COR-L47 (cell line): ENCODE data around the gene VPS51.

Experiments
- DNase-seq: peaks from one replicate; lab custom pipeline; 2025; lab: John Stamatoyannopoulos, UW

Gene VPS51

GRCh38 chr11:65095974-65096806, at the start of gene VPS51:
TSS of gene VPS51 (plus strand) at chr11:65096214. CDS start at chr11:65096251, 37 bp downstream.
- peak; percentile 84 for DNase-seq

DNA sequence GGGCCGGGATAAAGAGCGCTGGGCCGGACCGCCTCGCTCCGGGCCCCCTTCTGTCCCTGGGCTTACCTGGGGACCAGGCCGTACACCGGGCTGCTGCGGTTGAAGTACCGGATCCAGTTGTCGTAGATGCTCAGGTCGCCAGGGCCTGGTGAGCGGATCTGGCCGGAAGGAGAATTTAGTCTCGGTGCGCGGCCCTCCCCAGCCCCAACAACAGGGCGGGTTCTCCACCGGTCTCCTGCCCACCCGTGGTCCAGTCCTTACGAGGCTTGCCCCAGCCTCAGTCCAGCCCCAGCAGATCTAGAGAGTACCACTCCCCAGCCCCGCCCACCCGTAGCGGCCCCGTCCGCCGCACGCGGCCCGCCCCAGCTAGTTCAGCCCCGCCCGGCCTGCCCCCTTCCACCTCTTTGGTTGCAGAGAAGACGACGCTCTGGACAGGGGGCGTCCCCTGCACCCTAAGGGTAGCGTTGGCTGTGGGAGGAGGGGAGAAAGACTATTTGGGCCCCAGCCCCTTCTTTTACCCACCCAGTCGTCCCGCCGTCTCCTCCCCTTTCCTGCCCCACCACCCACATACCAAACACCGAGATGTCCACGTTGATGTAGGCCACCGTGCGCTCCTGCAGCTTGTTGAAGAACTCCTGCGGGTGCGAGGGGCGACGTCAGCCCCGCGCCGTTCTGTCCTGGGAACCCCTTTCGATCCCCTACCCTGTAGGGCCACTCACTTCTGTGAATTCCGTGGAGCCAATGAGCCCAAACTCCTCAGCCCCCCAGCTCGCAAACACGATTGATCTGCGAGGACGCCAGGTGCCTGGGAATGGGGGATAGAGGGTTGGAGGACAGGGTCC, 48.2 kb upstream of the VPS51 start:
- DNase-seq, result no peak

DNA sequence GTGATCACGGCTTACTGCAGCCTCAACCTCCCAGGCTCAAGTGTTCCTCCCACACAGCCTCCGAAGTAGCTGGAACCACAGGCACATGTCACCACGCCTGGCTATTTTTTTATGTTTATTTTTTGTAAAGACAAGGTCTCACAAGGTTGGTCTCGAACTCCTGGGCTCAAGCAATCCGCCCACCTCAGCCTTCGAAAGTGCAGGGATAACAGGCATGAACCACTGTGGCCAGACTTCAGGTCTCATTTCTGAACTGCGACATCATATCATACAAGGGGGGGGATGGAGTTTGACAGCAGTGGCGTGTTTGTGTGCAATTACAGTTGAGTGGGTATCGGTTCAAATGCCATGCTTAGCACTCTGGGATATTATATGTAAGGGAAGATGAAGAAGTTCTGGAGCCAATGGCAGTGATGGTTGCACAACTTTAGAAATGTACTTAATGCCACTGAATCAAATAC, 44.6 kb upstream of the VPS51 start:
- no peak for DNase-seq

DNA sequence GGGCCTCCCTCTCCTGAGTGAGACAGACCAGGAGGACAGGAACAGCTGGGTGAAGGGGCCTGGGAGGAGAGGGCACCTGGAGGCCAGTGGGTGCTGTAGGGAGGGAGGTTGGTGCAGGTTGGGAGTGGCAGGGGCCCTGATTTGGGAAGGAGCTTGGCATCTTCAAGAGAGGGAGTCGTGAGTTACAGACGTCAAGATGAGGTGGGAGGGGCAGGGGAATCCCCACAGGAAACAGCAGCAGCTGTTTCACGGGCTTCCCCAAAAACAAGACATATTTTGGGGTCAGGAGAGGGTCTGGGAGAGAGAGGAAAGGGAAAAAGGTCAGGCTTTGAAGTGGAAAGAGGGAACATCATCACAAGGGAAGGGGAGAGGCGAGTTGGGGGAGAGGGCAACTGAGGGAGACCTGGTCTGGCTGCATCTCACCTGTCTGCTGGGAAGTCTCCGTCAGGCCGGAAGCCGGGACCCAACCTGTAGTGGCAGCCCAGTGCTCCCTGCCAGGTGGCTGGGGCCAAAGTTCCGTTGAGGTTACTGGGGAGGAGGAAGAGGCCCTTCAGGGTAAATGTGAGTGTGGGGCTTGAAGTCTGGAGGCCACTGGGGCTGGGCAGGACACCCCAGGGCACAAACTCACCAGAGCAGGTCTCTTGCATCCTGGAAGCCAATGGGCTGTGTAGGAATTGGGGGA, 42.0 kb upstream of the VPS51 start:
- DNase-seq, result no peak

DNA sequence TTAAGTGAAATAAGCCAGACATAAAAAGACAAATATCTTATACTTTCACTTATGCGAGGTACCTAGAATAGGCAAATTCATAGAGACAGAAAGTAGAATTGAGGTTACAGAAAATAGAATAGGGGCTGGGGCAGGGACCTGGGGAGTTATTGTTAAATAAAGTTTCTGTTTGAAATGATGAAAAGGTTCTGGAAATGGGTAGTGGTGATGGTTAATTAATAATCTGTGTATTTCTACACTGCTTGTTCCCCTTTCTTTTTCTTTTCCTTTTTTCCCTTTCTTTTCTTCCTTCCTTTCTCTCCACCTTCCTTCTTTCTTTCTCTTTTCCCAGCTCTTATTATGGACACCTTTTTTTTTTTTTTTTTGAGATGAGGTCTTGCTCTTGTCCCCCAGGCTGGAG, 40.5 kb upstream of the VPS51 start:
- no peak for DNase-seq

DNA sequence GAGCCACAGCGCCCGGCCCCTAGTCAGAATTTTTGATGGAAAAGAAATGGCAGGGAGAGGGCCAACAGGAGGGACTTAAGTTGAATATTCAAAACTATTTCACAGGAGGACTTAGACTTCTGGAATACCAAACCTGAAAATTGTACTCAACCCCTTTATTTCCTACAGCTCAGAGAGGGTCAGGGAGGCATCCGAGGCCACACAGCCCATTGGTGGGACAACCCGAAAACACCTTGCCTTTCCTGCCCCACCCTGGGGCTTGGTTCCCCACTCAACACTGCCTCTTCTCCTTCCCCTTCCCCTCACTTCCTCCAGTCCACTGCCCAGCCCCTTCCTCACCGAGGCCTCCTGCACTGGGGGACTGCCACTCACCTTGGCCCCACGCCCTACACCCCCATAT, 39.0 kb upstream of the VPS51 start:
- DNase-seq, result no peak

GRCh38 chr11:65057526-65057925, 38.5 kb upstream of the VPS51 start:
- no peak for DNase-seq

GRCh38 chr11:65058012-65058411, 38.0 kb upstream of the VPS51 start:
- peak; percentile 59 for DNase-seq

DNA sequence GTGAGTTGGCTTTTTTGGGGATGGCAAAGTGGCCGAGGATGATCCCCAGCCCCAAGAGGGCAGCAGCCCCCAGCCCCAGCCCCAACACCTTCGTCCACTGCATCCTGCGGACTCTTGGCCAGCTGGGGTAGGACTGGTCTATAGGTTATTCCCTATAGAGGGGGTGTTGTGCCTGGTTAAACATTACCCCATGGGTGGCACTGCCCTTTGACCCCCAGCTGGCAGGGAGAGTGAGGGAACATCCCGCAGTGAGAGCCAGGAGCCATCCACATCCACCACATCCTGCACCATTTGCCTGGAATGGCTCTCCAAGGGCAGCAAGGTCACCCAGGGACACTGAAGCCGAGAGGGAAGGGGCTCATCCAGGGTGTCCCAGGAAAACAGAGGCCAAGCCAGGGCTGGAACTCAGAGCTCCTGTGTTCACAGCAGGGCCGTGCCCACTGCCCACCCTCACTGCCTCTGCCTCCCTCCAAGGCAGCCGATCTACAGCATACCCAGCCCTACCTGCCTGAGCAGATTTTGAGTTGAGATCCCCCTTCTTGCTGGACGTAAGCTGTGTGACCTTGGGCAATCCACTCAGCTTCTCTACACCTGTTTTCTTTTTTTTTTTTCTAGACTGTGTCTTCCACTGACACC, 37.5 kb upstream of the VPS51 start, which contains the start of gene NAALADL1:
Gene NAALADL1, minus strand, starts transcription at position 135 of the 636 bp plus-strand sequence. Its CDS starts 32 bp downstream, at position 103.
- no peak for DNase-seq

GRCh38 chr11:65059523-65059922, 36.5 kb upstream of the VPS51 start:
- no peak for DNase-seq

GRCh38 chr11:65059959-65060824, 35.8 kb upstream of the VPS51 start:
- no peak for DNase-seq

- no peak for DNase-seq
Measured at GRCh38 chr11:65060913-65061408, 35.1 kb upstream of the VPS51 start.

- DNase-seq, result no peak
Measured at GRCh38 chr11:65063532-65063931, 32.5 kb upstream of the VPS51 start.

DNA sequence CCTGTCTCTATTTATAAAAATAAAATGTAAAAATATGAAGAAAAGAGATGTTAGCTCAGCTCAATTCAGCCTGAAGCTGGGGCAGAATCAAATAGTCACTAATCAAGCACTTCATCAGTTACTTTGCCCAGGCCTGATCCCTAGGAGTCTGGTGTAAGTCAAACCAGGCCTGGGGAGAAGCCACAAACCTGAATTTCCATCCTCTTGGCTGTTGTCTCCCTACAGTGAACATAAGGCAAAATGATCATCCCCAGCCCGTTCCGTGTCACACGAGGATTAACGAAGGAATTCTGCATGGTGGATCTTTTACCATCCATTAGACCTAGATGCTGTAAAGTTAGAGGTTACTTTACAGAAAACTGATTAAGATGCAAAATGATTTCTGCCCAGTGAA, 31.2 kb upstream of the VPS51 start:
- DNase-seq, result no peak

- no peak for DNase-seq
Measured at GRCh38 chr11:65065851-65066250, 30.2 kb upstream of the VPS51 start.

DNA sequence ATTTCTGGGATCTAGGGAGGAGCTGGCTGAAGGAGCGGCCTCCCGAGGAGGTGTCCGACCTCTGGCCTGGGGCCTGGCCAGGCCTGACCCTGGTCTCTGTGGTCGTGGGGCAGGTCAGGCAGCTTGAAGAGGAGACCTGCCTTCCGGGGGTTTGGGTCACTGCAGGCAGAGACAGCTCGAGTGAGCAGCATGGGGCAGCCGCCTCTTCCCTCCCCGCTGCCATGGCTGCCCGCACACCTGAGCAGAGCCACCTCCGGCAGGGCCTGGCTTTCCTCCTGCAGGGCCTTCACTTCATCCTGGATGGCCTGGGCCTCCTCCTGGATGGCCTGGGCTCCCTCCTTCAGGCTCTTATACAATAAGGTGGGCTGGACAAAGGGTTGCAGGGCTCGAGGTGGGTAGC, 29.7 kb upstream of the VPS51 start:
- no peak for DNase-seq

DNA sequence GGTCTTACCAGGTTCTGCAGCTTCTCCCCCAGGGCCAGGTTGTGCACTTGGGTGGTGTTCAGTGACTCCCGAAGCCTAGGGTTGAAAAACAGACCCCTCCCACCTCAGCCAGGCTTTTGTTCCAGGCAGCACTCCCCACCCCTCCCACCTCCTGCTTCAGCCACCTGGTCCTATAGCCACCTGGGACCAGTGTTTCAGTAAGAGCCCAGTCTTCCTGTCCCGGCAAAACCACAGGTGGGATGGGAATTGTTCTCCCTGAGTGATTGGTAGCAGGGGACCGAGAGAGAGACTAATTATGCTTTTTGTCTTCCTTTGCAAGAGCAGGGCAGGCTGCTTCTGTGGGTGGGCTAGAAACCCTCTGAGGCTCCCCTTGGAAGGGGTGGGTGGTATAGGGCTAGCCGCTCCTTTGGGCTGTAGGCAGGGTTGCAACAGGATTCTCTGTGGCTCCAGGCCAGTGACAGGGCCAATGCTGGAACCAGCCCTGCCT, 29.2 kb upstream of the VPS51 start:
- peak; percentile 81 for DNase-seq

- no peak for DNase-seq
Measured at GRCh38 chr11:65067446-65067845, 28.6 kb upstream of the VPS51 start.

GRCh38 chr11:65069217-65069616, 26.8 kb upstream of the VPS51 start:
- DNase-seq, result no peak

DNA sequence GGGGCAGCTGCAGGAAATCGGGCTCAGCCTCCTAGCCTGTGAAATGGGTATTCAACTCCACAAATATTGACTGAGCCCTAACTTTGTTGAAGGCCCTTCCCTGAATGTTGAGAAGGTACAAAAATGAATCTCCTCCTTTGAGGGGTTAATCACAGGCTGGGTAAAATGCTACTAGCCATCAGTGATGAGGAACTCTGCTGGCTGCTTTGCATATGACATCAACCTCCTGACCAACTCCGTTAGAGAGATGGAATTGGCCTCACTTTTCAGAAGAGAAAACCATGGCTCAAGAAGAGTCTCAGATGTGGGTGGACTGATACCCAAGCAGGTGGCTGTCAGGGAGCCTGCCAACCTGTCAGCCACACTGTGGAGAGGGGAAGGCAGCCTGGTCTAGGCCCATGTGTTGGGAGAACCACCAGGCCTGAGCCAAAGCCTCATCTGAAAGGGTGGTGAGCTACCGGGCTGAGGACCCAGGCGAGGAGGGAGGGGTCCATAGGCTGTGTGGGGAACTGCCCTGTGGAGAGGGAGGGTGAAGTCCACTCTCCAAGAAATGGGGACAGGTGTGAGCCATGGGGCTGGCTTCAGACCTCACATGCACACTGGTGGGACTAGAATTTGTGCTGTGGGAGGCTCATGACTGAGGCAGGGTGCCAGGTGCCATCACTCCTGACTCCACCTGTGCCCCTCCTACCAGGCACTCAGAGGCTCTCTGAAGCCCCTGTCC, 23.9 kb upstream of the VPS51 start:
- DNase-seq, result no peak
